SU-DHL-6 (cell line): Measurements from ENCODE around the gene DCTN1.

ENCODE experiments used
- H2AFZ ChIP-seq: fragments of 200-600 bp; sonication (generic); 2 replicates; pipeline ENCODE4 v1.6.1; 2014; ENCODE audit warnings: low read depth, mild to moderate bottlenecking, moderate library complexity, mixed read lengths, antibody characterized with exemption, low read length; ENCODE audit not compliant: severe bottlenecking
- H3F3A ChIP-seq: fragments of 200-600 bp; shearing (Covaris generic); 2 replicates; pipeline ENCODE4 v1.6.0; 2016; ENCODE audit warnings: antibody characterized with exemption, mild to moderate bottlenecking; ENCODE audit not compliant: insufficient read depth
- H3K27ac ChIP-seq: fragments of 200-600 bp; sonication (generic); 2 replicates; pipeline ENCODE4 v1.5.1; 2016; ENCODE audit warnings: low read depth, mild to moderate bottlenecking, low read length, moderate library complexity, mixed read lengths
- H3K27me3 ChIP-seq: fragments of 200-600 bp; sonication (generic), shearing (Covaris generic); 2 replicates; pipeline ENCODE4 v1.6.0; 2014; ENCODE audit warnings: mild to moderate bottlenecking, low read length
- H3K36me3 ChIP-seq: fragments of 200-600 bp; sonication (generic); 2 replicates; pipeline ENCODE4 v1.6.1; 2014; ENCODE audit warnings: mild to moderate bottlenecking, low read length, mixed read lengths
- H3K4me2 ChIP-seq: fragments of 300-600, 200-600 bp; shearing (Covaris generic), sonication (generic); 2 replicates; pipeline ENCODE4 v1.6.0; 2014; ENCODE audit warnings: low read length, low read depth, mild to moderate bottlenecking; ENCODE audit not compliant: poor library complexity, severe bottlenecking
- H3K4me3 ChIP-seq: fragments of 200-600 bp; sonication (generic); 2 replicates; pipeline ENCODE4 v1.5.1; 2014; ENCODE audit warnings: antibody characterized with exemption, low read length, mild to moderate bottlenecking, mixed read lengths; ENCODE audit not compliant: insufficient read depth, poor library complexity, severe bottlenecking
- H3K79me2 ChIP-seq: fragments of 200-600 bp; sonication (generic); 2 replicates; pipeline ENCODE4 v1.6.1; 2014; ENCODE audit warnings: mild to moderate bottlenecking, low read length, moderate library complexity; ENCODE audit not compliant: insufficient read depth
- H3K9ac ChIP-seq: fragments of 200-600 bp; sonication (generic); 2 replicates; pipeline ENCODE4 v1.7.0; 2014; ENCODE audit warnings: mild to moderate bottlenecking, low read length
- H3K9me2 ChIP-seq: fragments of 200-600 bp; sonication (generic); replicated peaks from 2 replicates; pipeline ENCODE4 v1.6.1; 2014; ENCODE audit warnings: low read length; ENCODE audit not compliant: insufficient read depth
- H3K9me3 ChIP-seq: fragments of 200-600 bp; sonication (generic); 2 replicates; pipeline ENCODE4 v1.6.1; 2014; ENCODE audit warnings: low read length, mixed read lengths; ENCODE audit not compliant: insufficient read depth
- H4K20me1 ChIP-seq: fragments of 200-600 bp; sonication (generic); 2 replicates; pipeline ENCODE4 v1.6.1; 2014; ENCODE audit warnings: low read depth, mild to moderate bottlenecking, antibody characterized with exemption, low read length, moderate library complexity, mixed read lengths
- EZH2phosphoT487 ChIP-seq: fragments of 200-600 bp; sonication (generic), shearing (Covaris generic); conservative IDR thresholded peaks from 2 replicates; pipeline ENCODE4 v1.6.1; 2018; ENCODE audit warnings: mild to moderate bottlenecking, antibody characterized with exemption, low read length, moderate library complexity, mixed read lengths
- TF ChIP-seq, protein P1 (sequence below): fragments of 200-600 bp; sonication (generic); IDR thresholded peaks from one replicate; pipeline ENCODE4 v1.5.1; 2017; ENCODE audit warnings: antibody characterized with exemption, mild to moderate bottlenecking, low read length, moderate library complexity; ENCODE audit not compliant: insufficient read depth, poor library complexity, severe bottlenecking

The DCTN1 gene

DNA sequence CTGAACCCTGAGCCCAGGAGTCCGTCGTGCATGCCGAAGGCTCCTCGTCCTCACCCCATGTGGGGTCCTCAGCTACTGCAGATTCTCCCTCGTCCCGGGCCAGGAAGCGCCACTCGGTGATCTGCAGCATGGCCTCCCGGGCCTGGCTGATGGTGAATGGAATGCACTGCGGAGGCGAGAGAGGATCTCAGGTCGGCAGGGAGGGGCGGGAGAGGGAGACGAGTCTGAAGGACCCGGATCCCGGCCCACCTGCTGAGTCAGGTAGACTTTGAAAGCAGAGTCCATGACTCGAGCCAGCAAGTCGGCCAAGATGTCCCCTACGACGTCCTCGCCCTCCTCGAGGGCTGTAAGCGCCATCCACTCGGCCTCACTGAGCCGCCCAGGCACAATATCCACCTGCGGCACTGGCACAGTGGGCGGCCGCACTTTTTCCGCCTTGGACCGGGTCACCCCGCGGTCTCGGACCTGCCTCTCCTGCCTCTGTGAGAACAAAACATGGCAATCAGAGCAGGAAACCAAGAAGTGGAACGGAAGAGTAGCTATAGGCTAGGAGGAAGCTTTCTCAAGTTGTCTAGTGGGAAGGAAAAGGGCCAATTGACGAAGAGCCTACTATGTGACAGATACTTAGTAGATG lies 35.8 kb upstream of the DCTN1 start:
- H3K9ac ChIP-seq, result no peak overlapping the region
- no peaks in the 10 kb centered on the region for H3K9me3 ChIP-seq
- H3K79me2 ChIP-seq, result no peaks in the 10 kb centered on the region
- H3K9me2 ChIP-seq, result no peaks in the 10 kb centered on the region
- H3K4me2 ChIP-seq, result no peak overlapping the region
- no peak overlapping the region for H3K4me3 ChIP-seq
- no peak overlapping the region for H3K27ac ChIP-seq
- no peak for TF ChIP-seq EZH2phosphoT487
- TF ChIP-seq, protein P1, sequence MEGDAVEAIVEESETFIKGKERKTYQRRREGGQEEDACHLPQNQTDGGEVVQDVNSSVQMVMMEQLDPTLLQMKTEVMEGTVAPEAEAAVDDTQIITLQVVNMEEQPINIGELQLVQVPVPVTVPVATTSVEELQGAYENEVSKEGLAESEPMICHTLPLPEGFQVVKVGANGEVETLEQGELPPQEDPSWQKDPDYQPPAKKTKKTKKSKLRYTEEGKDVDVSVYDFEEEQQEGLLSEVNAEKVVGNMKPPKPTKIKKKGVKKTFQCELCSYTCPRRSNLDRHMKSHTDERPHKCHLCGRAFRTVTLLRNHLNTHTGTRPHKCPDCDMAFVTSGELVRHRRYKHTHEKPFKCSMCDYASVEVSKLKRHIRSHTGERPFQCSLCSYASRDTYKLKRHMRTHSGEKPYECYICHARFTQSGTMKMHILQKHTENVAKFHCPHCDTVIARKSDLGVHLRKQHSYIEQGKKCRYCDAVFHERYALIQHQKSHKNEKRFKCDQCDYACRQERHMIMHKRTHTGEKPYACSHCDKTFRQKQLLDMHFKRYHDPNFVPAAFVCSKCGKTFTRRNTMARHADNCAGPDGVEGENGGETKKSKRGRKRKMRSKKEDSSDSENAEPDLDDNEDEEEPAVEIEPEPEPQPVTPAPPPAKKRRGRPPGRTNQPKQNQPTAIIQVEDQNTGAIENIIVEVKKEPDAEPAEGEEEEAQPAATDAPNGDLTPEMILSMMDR, result no peak
- no peaks in the 10 kb centered on the region; the same call in 1 of the 2 replicates for H3F3A ChIP-seq
- H4K20me1 ChIP-seq, result no peaks in the 10 kb centered on the region
- no peak overlapping the region for H2AFZ ChIP-seq
- H3K27me3 ChIP-seq, result no peaks in the 10 kb centered on the region
- no peaks in the 10 kb centered on the region for H3K36me3 ChIP-seq

GRCh38 chr2:74414881-74415761 lies 35.0 kb upstream of the DCTN1 start:
- Histone ChIP-seq H2AFZ (no peak overlapping the region), H4K20me1 (no peaks in the 10 kb centered on the region), H3F3A (no peaks in the 10 kb centered on the region; the same call in 1 of the 2 replicates), H3K79me2 (no peaks in the 10 kb centered on the region), H3K27ac (no peak overlapping the region), H3K36me3 (no peaks in the 10 kb centered on the region), H3K27me3 (no peaks in the 10 kb centered on the region), H3K4me2 (no peak overlapping the region), H3K9ac (no peak overlapping the region), H3K9me3 (no peaks in the 10 kb centered on the region), H3K4me3 (no peak overlapping the region), H3K9me2 (no peaks in the 10 kb centered on the region)
- TF ChIP-seq, protein P1, result no peak
- no peak for TF ChIP-seq EZH2phosphoT487

DNA sequence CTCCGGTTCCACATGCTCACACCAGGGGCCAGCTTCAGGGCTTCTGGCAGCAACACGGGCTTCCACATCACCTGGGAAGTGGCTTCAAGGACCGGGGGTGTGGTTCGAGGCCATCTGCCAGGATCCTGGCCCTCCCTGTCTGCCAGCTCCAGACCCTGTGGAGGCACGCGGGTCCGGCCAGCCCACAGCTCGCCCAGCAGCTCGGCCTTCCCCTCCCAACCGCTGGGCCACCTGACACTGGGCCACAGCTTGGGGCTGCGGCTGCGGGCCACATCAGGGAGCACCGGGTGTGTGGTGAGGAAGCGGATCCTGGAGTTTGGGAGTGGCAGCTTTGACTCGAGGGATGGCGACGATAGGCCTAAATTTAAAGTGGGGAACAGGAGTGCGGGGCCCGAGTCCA lies 34.3 kb upstream of the DCTN1 start:
- Histone ChIP-seq H3K79me2 (no peaks in the 10 kb centered on the region), H2AFZ (no peak overlapping the region), H4K20me1 (no peaks in the 10 kb centered on the region), H3K27me3 (no peaks in the 10 kb centered on the region), H3F3A (no peaks in the 10 kb centered on the region; the same call in 1 of the 2 replicates), H3K9me2 (no peaks in the 10 kb centered on the region), H3K27ac (no peak overlapping the region), H3K9me3 (no peaks in the 10 kb centered on the region), H3K4me2 (no peak overlapping the region), H3K36me3 (no peaks in the 10 kb centered on the region), H3K9ac (no peak overlapping the region), H3K4me3 (no peak overlapping the region)
- TF ChIP-seq, protein P1, result no peak
- TF ChIP-seq EZH2phosphoT487, result no peak
